ENCODE data around the gene TDRD6. TPM values are rescaled to one million over a fixed set of nuclear protein-coding genes. Genes with fewer than 3 reads are reported as not detected.

Gene TDRD6
- total and polyA plus RNA-seq, 9 donors, result 0.20 to 0.96 (median 0.37) TPM

DNA sequence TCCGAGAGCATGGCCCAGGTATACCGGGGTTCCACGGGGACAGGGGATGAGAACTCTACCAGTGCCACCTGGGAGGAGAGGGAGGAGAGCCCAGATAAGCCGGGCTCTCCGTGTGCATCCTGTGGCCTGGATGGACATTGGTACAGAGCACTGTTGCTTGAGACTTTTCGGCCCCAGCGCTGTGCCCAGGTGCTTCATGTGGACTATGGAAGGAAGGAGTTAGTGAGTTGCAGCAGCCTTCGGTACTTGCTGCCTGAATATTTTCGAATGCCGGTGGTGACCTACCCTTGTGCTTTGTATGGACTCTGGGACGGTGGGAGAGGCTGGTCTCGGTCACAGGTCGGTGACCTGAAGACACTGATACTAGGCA, 1.3 kb downstream of the TDRD6 start:
- 94 to 96% (median 95%) methylated on average over 13 of the region's 13 CpGs for WGBS, 3 donors
- no peak overlapping the region for H3K4me3 ChIP-seq
- intact Hi-C loops (cut with DNase I), result loop anchor here in 1 of 4 donors (5.0 kb wide), 1 partner anchor 967 kb away; no protein-coding TSS in a partner anchor

DNA sequence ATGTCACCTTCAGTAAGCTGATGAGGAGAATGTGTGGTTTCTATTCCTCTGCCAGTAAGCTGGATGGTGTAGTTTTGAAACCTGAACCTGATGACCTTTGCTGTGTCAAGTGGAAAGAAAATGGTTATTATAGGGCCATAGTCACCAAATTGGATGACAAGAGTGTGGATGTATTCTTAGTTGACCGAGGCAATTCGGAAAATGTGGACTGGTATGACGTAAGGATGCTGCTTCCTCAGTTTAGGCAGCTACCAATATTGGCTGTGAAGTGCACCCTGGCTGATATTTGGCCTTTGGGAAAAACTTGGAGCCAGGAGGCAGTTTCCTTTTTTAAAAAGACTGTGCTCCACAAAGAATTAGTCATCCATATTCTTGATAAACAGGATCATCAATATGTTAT, 2.0 kb downstream of the TDRD6 start:
- Histone ChIP-seq H3K27ac (no peak overlapping the region), H3K4me3 (no peak overlapping the region), H3K4me1 (ENCODE audit: insufficient read depth) (no peaks in the 10 kb centered on the region), H3K9me3 (no peaks in the 10 kb centered on the region), H3K36me3 (no peaks in the 10 kb centered on the region), H3K27me3 (no peaks in the 10 kb centered on the region)
- whole genome bisulfite sequencing, 3 donors, result 92 to 98% (median 98%) methylated on average over 3 of the region's 3 CpGs
- TF ChIP-seq POLR2A (IDR thresholded peaks at IDR 0.05) (no peak), CTCF (IDR thresholded peaks at IDR 0.05) (no peak), EP300 (IDR thresholded peaks at IDR 0.05) (no peak)
- intact Hi-C loops (cut with DNase I), result loop anchor here in 1 of 4 donors (5.0 kb wide), 1 partner anchor 967 kb away; no protein-coding TSS in a partner anchor
- DNase-seq, result no peak

More for the DNA sequence above, 1.3 kb downstream of the TDRD6 start:
- Histone ChIP-seq H3K27ac (no peak overlapping the region), H3K27me3 (no peaks in the 10 kb centered on the region), H3K9me3 (no peaks in the 10 kb centered on the region), H3K4me1 (ENCODE audit: insufficient read depth) (no peaks in the 10 kb centered on the region), H3K36me3 (no peaks in the 10 kb centered on the region)
- TF ChIP-seq POLR2A (IDR thresholded peaks at IDR 0.05) (no peak), EP300 (IDR thresholded peaks at IDR 0.05) (no peak), CTCF (IDR thresholded peaks at IDR 0.05) (no peak)
- DNase-seq, result no peak

GRCh38 chr6:46690141-46690755, 2.6 kb downstream of the TDRD6 start:
- Histone ChIP-seq H3K27me3 (no peaks in the 10 kb centered on the region), H3K4me3 (no peak overlapping the region), H3K27ac (no peak overlapping the region), H3K9me3 (no peaks in the 10 kb centered on the region), H3K36me3 (no peaks in the 10 kb centered on the region), H3K4me1 (ENCODE audit: insufficient read depth) (no peaks in the 10 kb centered on the region)
- intact Hi-C loops (cut with DNase I), result no loop called here
- TF ChIP-seq POLR2A (IDR thresholded peaks at IDR 0.05) (no peak), CTCF (IDR thresholded peaks at IDR 0.05) (no peak), EP300 (IDR thresholded peaks at IDR 0.05) (no peak)
- no peak for DNase-seq
- 50 to 78% (median 65%) methylated on average over 2 of the region's 2 CpGs for WGBS, 3 donors

DNA sequence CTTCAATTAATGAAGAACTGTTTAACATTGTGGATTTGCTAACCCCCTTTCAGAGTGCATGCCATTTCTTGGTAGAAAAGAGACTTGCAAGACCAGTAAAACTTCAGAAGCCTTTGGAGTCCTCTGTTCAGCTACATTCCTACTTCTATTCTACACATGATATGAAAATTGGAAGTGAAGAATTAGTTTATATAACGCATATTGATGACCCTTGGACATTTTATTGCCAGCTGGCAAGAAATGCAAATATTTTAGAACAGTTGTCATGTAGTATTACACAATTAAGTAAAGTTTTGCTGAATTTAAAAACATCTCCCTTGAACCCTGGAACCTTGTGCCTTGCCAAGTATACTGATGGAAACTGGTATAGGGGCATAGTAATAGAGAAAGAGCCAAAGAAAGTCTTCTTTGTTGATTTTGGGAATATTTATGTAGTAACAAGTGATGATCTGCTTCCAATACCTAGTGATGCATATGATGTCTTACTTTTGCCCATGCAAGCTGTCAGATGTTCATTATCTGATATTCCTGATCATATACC, 3.3 kb downstream of the TDRD6 start:
- WGBS, 3 donors, result 45 to 65% (median 49%) methylated on average over 1 of the region's 1 CpG
- no peak overlapping the region for H3K27ac ChIP-seq
- no peaks in the 10 kb centered on the region for H3K27me3 ChIP-seq
- H3K4me3 ChIP-seq, result no peak overlapping the region
- no peaks in the 10 kb centered on the region for H3K4me1 ChIP-seq (ENCODE audit: insufficient read depth)
- no peak for DNase-seq
- intact Hi-C loops (cut with DNase I), result no loop called here
- no peaks in the 10 kb centered on the region for H3K36me3 ChIP-seq
- no peaks in the 10 kb centered on the region for H3K9me3 ChIP-seq
- TF ChIP-seq EP300 (IDR thresholded peaks at IDR 0.05) (no peak), CTCF (IDR thresholded peaks at IDR 0.05) (no peak)

All from ovary (tissue), 9 donors.